ENCODE data around the gene LRRC61.

LRRC61 gene

GRCh38 chr7:150360363-150361058 is 37.4 kb downstream of the LRRC61 start (continued):
- TF ChIP-seq REST (tag by site-specific recombination; IDR thresholded peaks at IDR 0.05): no peak
- TF ChIP-seq, protein P1, sequence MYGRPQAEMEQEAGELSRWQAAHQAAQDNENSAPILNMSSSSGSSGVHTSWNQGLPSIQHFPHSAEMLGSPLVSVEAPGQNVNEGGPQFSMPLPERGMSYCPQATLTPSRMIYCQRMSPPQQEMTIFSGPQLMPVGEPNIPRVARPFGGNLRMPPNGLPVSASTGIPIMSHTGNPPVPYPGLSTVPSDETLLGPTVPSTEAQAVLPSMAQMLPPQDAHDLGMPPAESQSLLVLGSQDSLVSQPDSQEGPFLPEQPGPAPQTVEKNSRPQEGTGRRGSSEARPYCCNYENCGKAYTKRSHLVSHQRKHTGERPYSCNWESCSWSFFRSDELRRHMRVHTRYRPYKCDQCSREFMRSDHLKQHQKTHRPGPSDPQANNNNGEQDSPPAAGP (tag by site-specific recombination; IDR thresholded peaks at IDR 0.05): no peak
- no peak for TF ChIP-seq ZNF398 (tag by site-specific recombination; IDR thresholded peaks at IDR 0.05)
- TF ChIP-seq, protein P2, sequence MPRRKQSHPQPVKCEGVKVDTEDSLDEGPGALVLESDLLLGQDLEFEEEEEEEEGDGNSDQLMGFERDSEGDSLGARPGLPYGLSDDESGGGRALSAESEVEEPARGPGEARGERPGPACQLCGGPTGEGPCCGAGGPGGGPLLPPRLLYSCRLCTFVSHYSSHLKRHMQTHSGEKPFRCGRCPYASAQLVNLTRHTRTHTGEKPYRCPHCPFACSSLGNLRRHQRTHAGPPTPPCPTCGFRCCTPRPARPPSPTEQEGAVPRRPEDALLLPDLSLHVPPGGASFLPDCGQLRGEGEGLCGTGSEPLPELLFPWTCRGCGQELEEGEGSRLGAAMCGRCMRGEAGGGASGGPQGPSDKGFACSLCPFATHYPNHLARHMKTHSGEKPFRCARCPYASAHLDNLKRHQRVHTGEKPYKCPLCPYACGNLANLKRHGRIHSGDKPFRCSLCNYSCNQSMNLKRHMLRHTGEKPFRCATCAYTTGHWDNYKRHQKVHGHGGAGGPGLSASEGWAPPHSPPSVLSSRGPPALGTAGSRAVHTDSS (tag by site-specific recombination; IDR thresholded peaks at IDR 0.05): no peak
- TF ChIP-seq, protein P3, sequence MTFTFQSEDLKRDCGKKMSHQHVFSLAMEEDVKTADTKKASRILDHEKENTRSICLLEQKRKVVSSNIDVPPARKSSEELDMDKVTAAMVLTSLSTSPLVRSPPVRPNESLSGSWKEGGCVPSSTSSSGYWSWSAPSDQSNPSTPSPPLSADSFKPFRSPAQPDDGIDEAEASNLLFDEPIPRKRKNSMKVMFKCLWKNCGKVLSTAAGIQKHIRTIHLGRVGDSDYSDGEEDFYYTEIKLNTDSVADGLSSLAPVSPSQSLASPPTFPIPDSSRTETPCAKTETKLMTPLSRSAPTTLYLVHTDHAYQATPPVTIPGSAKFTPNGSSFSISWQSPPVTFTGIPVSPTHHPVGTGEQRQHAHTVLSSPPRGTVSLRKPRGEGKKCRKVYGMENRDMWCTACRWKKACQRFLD (tag by site-specific recombination; IDR thresholded peaks at IDR 0.05): no peak
- TF ChIP-seq ZSCAN16 (tag by site-specific recombination; IDR thresholded peaks at IDR 0.05): no peak
- no peak for TF ChIP-seq ZNF555 (tag by site-specific recombination; conservative IDR thresholded peaks at IDR 0.05)
- TF ChIP-seq ZNF16 (tag by site-specific recombination; IDR thresholded peaks at IDR 0.05; ENCODE audit: low read depth): no peak
- TF ChIP-seq HIC1 (tag by site-specific recombination; IDR thresholded peaks at IDR 0.05): no peak
- TF ChIP-seq, protein P4, sequence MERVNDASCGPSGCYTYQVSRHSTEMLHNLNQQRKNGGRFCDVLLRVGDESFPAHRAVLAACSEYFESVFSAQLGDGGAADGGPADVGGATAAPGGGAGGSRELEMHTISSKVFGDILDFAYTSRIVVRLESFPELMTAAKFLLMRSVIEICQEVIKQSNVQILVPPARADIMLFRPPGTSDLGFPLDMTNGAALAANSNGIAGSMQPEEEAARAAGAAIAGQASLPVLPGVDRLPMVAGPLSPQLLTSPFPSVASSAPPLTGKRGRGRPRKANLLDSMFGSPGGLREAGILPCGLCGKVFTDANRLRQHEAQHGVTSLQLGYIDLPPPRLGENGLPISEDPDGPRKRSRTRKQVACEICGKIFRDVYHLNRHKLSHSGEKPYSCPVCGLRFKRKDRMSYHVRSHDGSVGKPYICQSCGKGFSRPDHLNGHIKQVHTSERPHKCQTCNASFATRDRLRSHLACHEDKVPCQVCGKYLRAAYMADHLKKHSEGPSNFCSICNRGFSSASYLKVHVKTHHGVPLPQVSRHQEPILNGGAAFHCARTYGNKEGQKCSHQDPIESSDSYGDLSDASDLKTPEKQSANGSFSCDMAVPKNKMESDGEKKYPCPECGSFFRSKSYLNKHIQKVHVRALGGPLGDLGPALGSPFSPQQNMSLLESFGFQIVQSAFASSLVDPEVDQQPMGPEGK (tag by site-specific recombination; IDR thresholded peaks at IDR 0.05): peak; percentile 0; the same call in 1 of the 2 replicates
- TF ChIP-seq ZNF791 (tag by site-specific recombination; IDR thresholded peaks at IDR 0.05): no peak
- no peak for TF ChIP-seq ATF2 (tag by site-specific recombination; IDR thresholded peaks at IDR 0.05; ENCODE audit: low read depth)
- TF ChIP-seq, protein P5, sequence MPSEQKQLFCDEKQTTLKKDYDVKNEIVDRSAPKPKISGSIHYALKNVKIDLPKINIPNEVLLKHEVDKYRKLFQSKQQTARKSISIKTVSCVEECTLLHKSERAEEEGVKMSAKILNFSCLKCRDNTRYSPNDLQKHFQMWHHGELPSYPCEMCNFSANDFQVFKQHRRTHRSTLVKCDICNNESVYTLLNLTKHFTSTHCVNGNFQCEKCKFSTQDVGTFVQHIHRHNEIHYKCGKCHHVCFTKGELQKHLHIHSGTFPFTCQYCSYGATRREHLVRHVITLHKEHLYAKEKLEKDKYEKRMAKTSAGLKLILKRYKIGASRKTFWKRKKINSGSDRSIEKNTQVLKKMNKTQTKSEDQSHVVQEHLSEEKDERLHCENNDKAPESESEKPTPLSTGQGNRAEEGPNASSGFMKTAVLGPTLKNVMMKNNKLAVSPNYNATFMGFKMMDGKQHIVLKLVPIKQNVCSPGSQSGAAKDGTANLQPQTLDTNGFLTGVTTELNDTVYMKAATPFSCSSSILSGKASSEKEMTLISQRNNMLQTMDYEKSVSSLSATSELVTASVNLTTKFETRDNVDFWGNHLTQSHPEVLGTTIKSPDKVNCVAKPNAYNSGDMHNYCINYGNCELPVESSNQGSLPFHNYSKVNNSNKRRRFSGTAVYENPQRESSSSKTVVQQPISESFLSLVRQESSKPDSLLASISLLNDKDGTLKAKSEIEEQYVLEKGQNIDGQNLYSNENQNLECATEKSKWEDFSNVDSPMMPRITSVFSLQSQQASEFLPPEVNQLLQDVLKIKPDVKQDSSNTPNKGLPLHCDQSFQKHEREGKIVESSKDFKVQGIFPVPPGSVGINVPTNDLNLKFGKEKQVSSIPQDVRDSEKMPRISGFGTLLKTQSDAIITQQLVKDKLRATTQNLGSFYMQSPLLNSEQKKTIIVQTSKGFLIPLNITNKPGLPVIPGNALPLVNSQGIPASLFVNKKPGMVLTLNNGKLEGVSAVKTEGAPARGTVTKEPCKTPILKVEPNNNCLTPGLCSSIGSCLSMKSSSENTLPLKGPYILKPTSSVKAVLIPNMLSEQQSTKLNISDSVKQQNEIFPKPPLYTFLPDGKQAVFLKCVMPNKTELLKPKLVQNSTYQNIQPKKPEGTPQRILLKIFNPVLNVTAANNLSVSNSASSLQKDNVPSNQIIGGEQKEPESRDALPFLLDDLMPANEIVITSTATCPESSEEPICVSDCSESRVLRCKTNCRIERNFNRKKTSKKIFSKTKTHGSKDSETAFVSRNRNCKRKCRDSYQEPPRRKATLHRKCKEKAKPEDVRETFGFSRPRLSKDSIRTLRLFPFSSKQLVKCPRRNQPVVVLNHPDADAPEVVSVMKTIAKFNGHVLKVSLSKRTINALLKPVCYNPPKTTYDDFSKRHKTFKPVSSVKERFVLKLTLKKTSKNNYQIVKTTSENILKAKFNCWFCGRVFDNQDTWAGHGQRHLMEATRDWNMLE (tag by site-specific recombination; conservative IDR thresholded peaks at IDR 0.05; ENCODE audit: low read depth): no peak
- no peak for TF ChIP-seq ZNF155 (tag by site-specific recombination; IDR thresholded peaks at IDR 0.05)
